NCI-H2107 (cell line): ENCODE results near the gene ALS2CL.
"Not testable (repeated sequence)": the region's sequence is repeated elsewhere in the genome, so short reads cannot be mapped to it uniquely, and the experiment has no call there.

Experiments
- DNase-seq: peaks from one replicate; lab custom pipeline; 2025; lab: John Stamatoyannopoulos, UW

Gene ALS2CL

GRCh38 chr3:46693038-46693891, at the start of gene ALS2CL:
ALS2CL (minus strand) TSS chr3:46693679; CDS start chr3:46689440, 4,239 bp downstream.
- no peak for DNase-seq

DNA sequence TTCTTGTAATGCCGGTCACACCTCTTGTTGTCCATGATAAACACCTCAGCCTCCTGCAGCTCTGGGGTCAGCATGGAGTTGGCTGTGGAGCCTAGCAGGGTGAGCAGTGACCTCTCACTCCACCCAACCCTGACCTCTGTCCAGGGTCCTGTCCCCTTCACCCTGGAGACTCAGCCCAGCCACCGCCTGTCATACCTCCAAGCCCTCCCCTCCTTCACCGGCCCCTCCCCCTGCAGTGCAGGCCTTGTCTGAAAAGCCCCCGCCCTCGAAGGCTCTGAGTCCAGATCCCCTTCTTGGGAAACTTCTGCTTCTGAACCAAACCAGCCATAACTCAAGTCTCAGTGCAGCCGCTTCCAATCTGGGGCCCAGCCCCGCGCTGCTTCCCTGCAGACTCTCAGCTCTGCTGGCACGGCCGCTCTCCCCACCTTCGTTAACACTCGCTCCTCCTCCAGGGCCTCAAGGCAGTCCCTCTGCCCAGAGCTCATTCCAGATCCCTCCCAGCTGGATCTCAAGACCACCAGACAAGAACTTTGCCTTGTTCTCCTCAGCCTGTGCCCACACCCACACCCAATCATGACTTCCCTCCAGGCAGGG, 49.6 kb upstream of the ALS2CL start:
- no peak for DNase-seq

DNA sequence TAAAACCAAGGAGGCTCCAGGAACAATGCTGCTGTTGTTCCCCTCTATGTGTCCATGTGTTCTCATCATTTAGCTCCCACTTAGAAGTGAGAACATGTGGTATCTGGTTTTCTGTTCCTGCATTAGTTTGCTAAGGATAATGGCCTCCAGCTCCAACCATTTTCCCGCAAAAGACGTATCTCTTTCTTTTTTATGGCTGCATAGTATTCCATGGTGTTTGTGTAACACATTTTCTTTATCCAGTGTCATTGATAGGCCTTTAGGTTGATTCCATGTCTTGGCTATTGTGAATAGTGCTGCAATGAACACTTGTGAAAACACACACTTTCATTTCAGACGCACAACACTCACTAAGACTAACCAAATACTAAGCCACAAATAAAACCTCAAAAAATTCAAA, 46.1 kb upstream of the ALS2CL start:
- not testable (repeated sequence) for DNase-seq

GRCh38 chr3:46737329-46737731, 43.9 kb upstream of the ALS2CL start:
- DNase-seq, result no peak

DNA sequence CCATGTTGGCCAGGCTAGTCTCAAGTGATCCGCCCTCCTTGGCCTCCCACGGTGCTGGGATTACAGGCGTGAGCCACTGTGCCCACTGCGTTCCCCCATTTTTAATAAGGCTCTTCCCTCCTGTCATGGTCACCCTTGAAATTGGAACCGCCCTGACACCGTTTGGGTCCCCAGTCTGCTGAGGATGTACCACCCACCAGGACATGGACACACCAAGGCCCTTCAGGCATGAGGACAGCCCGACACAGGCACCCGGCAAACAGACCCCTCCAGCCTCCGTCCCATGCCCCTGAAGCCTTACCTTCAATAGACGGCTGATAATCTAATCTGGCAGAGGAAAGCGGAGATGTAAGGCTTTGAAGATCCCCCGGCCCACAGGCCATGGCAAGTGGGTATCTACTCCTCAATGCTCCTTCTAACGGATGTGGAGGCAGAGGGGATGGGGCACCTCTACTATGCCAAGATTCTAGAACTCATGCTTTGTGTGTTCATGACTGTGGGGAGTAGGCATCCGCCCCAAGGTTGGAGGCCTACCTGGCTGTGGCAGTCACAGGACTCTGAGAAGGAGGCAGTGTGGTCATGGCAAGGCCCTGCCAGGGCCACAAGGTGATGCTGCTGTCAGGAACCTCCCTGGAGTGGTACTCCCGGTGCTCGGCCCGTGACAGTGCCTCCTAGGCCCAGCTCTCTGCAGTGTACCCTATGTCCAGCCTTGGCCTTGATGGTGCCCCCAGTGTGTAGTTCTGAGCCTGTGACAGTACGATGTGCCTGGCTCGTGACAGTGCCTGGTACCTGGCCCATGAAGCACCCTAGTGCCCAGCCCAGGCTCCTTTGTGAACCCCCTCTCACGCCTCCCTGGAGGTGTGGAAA, 42.8 kb upstream of the ALS2CL start:
- no peak for DNase-seq

DNA sequence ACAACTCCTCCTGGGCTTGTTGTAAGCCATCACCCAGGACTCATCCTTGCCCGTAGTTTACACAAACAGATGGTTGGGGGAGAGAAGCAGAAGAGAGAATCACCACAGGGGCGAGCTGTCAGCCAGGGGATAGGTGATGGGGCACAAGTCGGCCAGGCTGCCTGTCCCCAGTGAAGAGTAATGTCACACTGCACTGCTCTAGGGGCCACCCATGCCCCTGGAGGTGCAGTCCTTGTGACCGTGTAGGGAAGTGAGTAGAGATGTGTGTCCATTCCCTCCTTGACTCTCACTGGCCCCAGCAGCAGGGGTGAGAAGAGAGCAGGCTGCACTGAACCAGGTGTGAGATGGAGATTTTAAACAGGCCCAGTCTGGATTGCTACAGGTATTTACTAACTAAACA, 41.3 kb upstream of the ALS2CL start:
- no peak for DNase-seq

GRCh38 chr3:46733026-46733800, 39.7 kb upstream of the ALS2CL start:
- DNase-seq, result no peak

- DNase-seq, result no peak
Measured at GRCh38 chr3:46731795-46732194, 38.3 kb upstream of the ALS2CL start.

- no peak for DNase-seq
Measured at GRCh38 chr3:46730819-46731218, 37.3 kb upstream of the ALS2CL start.

DNA sequence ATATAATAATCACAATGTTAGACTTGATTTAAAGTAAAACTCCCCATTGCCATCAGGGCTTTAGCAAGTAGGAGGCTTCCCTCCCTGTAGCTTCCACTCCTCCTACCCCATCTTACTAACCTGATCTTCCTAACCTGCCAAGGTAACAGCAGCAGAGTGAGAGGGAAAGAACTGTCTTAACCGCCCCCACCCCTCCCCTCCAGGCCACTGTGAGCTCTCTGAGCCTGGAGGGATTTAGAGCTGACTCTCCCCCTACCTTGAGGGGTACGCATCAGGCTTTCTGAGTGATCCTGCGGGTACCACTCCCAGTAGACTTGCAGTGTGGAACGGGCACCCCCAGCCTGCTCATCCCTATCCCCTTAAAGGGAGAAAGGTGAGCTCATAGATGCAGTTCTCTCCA, 35.6 kb upstream of the ALS2CL start:
- no peak for DNase-seq

GRCh38 chr3:46725621-46726314, 32.3 kb upstream of the ALS2CL start:
- no peak for DNase-seq

- DNase-seq, result no peak
Measured at GRCh38 chr3:46724424-46724823, 30.9 kb upstream of the ALS2CL start.

GRCh38 chr3:46722443-46722842, 29.0 kb upstream of the ALS2CL start:
- no peak for DNase-seq

DNA sequence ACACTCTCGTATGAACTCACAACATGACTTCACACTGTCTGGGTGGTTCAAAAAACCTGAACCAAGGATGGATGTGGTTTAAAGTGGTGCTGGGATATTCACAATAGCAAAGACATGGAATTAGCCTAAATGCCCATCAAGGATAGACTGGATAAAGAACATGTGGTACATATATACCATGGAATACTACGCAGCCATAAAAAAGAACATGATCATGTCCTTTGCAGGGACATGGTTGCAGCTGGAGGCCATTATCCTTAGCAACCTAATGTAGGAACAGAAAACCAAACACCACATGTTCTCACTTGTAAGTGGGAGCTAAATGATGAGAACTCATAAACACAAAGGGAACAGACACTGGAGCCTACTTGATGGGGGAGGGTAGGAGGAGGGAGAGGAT, 27.5 kb upstream of the ALS2CL start:
- no peak for DNase-seq

DNA sequence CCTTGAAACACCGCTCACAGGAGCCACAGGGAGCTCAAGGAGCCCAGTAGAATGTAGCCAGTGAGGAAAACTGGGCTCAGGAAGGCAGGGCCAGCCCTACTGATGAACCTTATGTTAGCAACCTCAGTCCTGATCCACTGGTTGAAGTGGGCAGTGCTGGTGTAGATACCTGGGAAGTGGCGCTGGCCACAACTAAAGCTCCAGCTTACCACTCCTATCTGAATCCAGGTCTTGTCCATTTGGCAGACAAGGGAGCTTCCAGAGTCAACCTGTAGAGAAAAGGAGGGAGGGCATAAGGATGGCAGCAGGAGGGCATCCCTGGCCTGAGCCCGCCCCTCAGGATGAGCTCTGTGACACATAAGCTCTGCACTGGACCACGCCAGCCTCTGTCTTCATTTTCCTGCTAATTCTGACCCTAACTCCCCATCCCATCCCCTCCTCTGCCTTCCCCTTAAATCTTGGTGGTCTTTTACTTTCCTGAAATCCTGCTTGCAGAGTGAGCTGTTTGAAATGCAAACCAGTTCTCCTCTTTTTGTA, 26.3 kb upstream of the ALS2CL start:
- no peak for DNase-seq

DNA sequence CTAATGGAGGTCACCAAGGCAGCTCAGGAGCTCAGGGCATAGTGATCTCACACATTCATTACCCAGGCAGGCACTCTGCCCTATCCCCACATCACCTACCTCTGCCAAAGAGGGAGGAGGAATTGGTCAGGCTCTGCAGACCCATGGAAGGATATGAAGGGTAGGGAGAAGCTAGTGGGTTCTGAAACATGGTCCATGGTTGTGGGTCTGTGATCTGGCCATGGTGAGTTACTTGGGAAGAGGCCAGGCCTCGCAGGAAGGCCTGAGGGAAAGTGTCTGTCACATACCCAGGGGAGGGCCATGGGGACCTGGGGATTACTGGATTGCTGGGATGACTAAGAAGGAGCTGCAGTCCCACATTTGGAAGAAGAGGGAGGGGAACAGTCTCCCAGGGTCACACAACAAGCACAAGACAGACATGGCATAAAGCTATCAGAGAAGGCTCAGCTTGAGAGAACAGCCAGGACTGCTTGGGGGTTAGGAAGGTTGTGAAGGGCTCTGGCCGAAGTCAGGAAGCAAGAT, 25.6 kb upstream of the ALS2CL start:
- DNase-seq, result no peak

GRCh38 chr3:46717447-46718231, 24.2 kb upstream of the ALS2CL start, which contains the start of gene PRSS50:
PRSS50 (minus strand) TSS chr3:46717869; CDS start chr3:46717824, 45 bp downstream.
- DNase-seq, result no peak

GRCh38 chr3:46716461-46717441, 23.3 kb upstream of the ALS2CL start:
- no peak for DNase-seq
